GM19240 (cell line): Measurements from ENCODE around the gene LCE6A.

ENCODE experiments used
- DNase-seq: peaks from one replicate; pipeline ENCODE4 v3.0.0; 2011; ENCODE audit warnings: low spot score; ENCODE audit not compliant: insufficient read length

The LCE6A gene

DNA sequence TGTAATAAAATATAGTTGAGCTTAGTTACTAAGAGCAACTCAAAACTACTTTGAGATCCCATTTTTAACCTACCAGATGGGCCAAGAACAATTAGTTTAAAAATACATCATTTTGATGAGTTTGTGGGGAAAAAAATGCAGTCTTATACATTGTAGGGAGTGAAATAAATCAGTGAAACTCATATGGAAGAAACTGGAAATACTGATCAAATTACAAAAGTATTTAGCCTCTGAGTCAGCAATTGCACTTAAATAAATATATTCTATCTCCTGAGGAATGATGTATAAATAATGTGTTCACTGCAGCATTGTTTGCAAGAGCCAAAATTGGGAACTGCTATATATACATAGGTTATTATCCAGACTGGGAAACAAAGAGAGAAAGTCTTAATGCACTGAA is 30.8 kb downstream of the LCE6A start:
- DNase-seq: no peak

DNA sequence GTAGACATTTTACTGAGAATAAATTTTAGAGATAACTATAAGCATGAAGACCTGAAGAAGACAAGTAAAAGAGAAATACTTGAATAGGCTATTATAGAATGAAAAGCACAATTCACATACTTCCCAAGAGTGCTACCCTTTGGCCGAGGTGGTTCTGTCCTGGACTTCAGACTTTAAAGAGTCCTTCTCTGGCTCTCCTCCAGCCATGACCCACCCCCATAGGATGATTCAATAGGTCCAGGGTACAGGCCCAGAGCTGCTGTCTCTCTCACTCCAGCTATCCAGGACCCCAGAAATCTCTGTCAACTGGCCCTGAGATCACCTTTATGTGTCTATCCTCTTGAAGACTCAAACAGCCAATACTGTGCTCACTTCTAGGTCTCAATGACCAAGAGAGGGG is 34.2 kb downstream of the LCE6A start:
- no peak for DNase-seq

DNA sequence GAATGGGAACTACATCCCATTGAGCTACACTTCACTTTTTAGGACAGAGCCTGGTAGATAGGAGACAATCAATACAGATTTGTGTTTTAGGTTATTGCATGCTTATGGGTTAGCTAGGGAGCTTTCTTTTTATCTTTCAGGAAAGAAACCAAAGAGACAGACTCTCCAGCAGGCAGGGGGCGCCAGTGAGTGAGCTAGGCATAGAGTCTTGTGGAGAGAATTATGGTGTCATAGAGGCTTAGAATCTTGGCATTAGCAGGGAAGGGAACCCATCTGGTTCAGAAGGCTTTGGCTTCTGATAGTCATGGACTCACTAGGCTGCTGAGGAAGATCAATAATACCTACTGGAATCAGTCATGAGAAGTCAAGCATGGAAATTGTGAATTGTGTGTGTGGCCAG is 35.4 kb downstream of the LCE6A start, which contains the start of gene SMCP:
SMCP (plus strand) TSS at position 281 of the 400 bp plus-strand sequence. CDS start 6,101 bp downstream, outside the sequence.
- no peak for DNase-seq

DNA sequence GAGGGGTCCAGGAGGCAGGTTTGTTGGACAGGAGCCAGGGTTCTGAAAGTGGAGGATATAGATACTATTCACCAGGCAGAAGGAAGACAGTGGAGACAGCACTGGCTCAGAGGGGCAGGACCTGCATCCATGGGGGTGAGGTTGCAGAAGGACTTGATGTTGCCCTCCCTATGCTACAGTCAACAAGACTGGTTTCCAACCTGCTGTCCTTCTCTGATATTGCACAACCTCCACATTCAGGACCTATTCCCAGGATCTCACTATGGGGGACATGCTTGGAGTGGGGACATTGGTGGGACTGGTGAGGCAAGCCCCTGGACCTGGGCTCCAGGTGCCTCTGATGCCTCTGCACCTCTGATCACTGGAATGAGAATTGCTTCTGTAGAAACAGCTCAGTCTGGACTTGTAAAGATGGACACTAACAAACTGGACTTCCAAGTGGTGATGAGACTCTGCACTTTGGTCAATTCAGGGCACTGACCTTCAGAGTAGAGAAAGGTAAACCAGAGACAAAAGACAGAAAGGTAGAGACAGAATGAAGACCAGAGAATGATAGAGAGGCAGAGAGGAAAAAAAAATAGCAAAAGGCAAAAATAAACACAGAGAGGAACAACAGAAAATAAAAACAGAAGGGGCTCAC is 37.0 kb downstream of the LCE6A start:
- no peak for DNase-seq

DNA sequence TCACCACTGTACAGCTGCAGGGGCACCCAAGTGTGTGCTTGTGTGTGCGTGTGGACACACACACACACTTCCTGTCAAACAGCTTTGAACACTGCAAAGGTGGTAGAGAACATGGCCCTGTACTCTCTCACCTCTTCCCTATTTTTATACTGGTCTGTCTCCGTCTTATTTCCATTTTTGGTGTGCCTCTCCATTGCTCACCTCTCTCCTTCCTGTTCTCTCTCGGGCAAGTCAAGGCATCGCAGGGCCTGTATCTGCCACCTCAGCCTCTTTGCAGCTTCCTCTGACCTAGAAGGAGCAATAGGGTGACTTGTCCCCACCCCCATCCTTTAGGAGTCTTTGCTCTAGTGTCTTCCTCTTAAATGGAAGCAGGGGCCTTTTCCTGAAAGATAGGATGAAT is 37.7 kb downstream of the LCE6A start:
- DNase-seq: no peak

DNA sequence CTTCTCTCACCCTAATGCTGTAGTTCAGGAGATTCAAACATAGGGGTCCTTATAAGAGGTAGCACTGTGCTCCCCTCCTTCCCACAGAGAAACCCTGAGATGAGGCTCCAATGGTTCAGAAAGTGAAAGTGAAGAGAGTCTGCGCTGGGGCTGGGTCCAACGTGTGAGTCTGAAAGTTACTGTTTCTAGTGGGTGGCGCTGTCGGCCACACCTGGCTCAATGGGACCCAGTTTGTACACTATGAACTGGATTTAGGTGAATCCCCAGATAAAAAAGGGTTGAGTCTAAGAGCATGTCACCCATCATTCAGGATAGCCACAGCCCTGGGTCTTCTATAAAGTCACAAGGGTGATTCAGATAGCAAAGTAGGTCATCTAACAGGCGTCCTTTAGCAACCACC is 38.3 kb downstream of the LCE6A start:
- no peak for DNase-seq

DNA sequence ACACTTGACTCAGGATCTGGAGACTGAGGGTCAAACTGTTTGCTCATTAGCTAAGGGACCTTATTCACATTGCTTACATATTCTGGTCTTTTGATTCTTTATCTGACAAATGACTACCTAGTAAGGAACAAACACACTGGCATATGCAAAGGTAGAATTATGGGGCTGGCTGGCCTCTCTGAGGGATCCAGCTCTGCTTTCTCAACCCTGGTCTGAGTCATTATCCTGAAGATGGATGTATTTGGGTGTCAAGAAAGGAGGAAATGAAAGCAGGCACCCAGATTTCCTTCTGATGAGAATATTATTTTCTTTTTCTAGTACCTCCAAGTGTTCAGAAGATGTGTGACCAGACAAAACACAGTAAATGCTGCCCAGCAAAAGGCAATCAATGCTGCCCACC is 41.4 kb downstream of the LCE6A start:
- DNase-seq: no peak

DNA sequence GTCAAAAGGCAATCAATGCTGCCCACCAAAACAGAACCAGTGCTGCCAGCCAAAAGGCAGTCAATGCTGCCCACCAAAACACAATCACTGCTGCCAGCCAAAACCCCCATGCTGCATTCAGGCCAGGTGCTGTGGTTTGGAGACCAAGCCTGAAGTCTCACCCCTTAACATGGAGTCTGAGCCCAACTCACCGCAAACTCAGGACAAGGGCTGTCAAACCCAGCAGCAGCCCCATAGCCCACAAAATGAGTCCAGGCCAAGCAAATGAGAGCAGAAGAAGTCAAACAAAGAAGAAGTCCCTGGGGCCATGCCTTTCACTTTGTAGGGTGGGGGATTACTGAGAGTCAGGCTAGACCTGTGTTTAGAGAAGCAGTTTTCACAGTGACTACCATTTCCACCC is 41.9 kb downstream of the LCE6A start:
- DNase-seq: no peak

DNA sequence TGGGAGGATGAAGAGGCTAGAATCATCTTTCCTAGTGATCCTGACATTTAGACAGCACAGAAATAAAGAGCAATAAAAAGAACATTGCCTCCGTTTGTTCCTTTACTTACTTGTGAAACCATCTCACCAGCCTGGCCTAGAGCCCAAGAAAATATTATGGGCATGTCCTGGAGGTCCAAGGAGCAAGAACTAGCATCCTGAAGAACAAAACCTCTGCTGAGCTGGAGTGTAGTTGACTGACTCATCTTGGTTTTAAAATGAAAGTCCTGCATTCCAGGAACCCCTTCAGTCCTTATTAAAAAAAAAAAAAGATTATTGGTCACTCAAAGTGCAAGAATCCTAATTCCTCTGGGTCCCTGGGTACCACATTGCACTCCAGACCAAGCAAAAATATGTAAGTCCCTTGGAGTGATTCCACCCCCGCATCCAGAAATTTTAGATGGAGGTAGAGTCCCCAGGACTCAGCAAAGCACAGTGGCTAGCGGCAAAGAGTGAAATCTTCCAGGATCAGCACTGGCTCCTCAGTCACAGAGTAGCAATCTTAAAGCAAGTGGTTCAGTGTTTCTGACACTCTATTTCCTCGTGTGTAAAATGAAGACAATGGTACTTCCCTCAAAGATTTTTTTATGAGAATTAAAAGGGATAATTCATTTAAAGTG is 42.4 kb downstream of the LCE6A start:
- DNase-seq: no peak

DNA sequence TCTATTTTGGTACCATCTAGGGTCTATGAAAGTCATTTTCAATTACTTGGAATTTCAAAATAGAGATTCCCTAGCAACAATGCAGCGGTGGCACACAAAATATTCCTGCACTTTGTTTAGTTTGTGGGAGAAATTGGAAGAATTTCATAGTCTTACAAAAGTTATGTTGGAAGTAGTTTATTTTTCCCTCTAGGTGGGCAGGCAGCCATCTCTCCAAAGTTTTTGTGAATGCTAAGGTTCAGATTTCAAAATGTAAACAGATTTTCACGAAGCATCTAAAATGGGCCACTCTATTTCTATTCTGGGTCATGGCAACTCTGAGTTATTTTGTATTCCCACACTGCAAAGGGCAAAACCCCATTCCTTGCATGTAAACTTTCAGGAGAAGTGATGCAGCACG is 43.4 kb downstream of the LCE6A start:
- DNase-seq: no peak

DNA sequence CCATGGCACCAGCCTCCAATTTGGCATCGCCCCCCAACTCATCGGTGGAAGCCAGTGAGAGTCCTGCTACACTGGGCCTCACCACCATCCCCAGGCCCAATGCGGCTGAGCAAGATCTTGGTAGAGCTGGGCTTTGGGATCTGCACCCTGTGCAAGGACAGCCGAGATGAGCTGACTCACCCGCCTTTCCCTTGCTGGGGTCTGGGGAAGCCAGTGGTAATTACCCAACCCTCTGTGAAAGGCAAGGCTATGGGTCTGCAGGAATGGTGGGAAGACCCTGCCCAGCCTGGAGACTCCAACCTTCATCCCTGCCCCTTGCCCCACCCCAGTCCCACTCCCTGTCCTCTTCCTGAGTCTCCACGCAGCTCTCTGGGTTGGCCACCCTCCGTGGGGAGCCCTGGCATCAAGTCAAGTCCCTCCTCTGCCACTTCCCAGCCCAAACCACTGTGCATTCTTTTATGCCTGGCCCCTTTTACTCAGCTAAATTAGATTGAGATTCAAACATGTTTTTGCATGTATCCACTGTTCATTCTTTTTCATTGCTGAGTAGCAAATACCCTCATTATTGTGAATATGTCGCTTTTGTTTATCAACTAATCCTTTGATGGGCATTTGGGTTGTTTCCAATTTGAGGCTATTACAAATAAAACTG is 44.2 kb downstream of the LCE6A start:
- no peak for DNase-seq

DNA sequence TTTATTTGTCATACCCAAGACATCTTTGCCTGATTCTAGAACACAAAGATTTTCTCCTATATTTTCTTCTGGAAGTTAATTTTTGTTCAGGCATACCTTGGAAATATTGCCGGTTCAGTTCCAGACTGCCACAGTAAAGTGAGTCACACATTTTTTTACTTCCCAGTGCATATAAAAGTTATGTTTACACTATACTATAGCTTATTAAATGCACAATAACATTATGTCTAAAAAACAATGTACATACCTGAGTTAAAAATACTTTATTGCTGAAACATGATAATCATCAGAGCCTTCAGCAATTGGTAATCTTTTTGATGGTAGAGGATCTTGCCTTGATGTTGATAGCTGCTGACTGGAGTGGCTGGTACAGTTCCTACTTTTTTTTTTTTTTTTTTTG is 45.5 kb downstream of the LCE6A start:
- no peak for DNase-seq
